PC-3 (cell line): ENCODE results near the gene UCHL1. TPM values are rescaled to one million over a fixed set of nuclear protein-coding genes. Genes with fewer than 3 reads are reported as not detected.

ENCODE experiments used
- ATAC-seq: fragments of 200-7000 bp; cut with Tn5 transposase; 2 replicates; pipeline ENCODE4 v1.9.1; 2020; ENCODE audit warnings: mild to moderate bottlenecking, moderate library complexity
- BruUV-seq: library from RNA; stranded (reverse); fragments of 400-500 nt; replicated peaks from 2 replicates; lab custom pipeline; 2021; lab: Mats Ljungman, UMichigan
- CTCF ChIA-PET: fragments of 300-600 bp; sonication (Branson Sonifier 250); formaldehyde crosslinking; loops from one replicate; lab custom pipeline; 2022; ENCODE audit warnings: antibody characterized with exemption; lab: Charles Lee
- POLR2A ChIA-PET: fragments of 300-600 bp; sonication (Branson Sonifier 250); formaldehyde crosslinking; loops from one replicate; lab custom pipeline; 2022; ENCODE audit warnings: antibody characterized with exemption; ENCODE audit not compliant: unreplicated experiment; lab: Charles Lee
- DNase-seq: peaks from one replicate; pipeline ENCODE4 v3.0.0-alpha.2; 2015
- H2AFZ ChIP-seq: fragments of 300-600 bp; sonication (generic); 2 replicates; pipeline ENCODE4 v1.6.0; 2016; ENCODE audit warnings: antibody characterized with exemption, low read length
- H3F3A ChIP-seq: fragments of 300-600 bp; sonication (generic); one replicate; pipeline ENCODE4 v1.6.0; 2017; ENCODE audit warnings: antibody characterized with exemption, low read length, control low read depth, mild to moderate bottlenecking; ENCODE audit not compliant: unreplicated experiment
- H3K27ac ChIP-seq: fragments of 300-600 bp; sonication (generic); 2 replicates; pipeline ENCODE4 v1.5.1; 2016; ENCODE audit warnings: mild to moderate bottlenecking, low read length
- H3K27me3 ChIP-seq: fragments of 300-600 bp; sonication (generic); 2 replicates; pipeline ENCODE4 v1.6.1; 2016; ENCODE audit warnings: low read length, mixed read lengths
- H3K36me3 ChIP-seq: fragments of 300-600 bp; sonication (generic); 2 replicates; pipeline ENCODE4 v1.6.1; 2016; ENCODE audit warnings: low read depth, mixed run types, low read length, mixed read lengths
- H3K4me1 ChIP-seq: fragments of 300-600 bp; sonication (generic); 2 replicates; pipeline ENCODE4 v1.5.1; 2016; ENCODE audit warnings: low read length; ENCODE audit not compliant: insufficient read depth
- H3K4me2 ChIP-seq: fragments of 300-600 bp; sonication (generic); 2 replicates; pipeline ENCODE4 v1.6.0; 2016; ENCODE audit warnings: low read length
- H3K4me3 ChIP-seq: fragments of 300-600 bp; sonication (generic); 2 replicates; pipeline ENCODE4 v1.5.1; 2016; ENCODE audit warnings: mild to moderate bottlenecking, low read length, mixed read lengths
- H3K79me2 ChIP-seq: fragments of 300-600 bp; sonication (generic); 2 replicates; pipeline ENCODE4 v1.6.1; 2017; ENCODE audit warnings: low read length, mixed read lengths
- H3K9ac ChIP-seq: fragments of 300-600 bp; sonication (generic); 2 replicates; pipeline ENCODE4 v1.6.0; 2016; ENCODE audit warnings: mild to moderate bottlenecking, low read length
- H3K9me2 ChIP-seq: fragments of 300-600 bp; sonication (generic); replicated peaks from 2 replicates; pipeline ENCODE4 v1.6.1; 2016; ENCODE audit warnings: mixed run types, low read length, mixed read lengths
- H3K9me3 ChIP-seq: fragments of 300-600 bp; sonication (generic); 2 replicates; pipeline ENCODE4 v1.6.1; 2016; ENCODE audit warnings: low read length, mixed read lengths
- H4K20me1 ChIP-seq: fragments of 300-600 bp; sonication (generic); 2 replicates; pipeline ENCODE4 v1.6.1; 2016; ENCODE audit warnings: low read length, mixed read lengths
- EZH2 ChIP-seq: fragments of 300-600 bp; sonication (generic); IDR thresholded peaks from one replicate; pipeline ENCODE4 v1.6.1; 2017; ENCODE audit warnings: antibody characterized with exemption, mild to moderate bottlenecking, low read length; ENCODE audit not compliant: unreplicated experiment
- EZH2phosphoT487 ChIP-seq: fragments of 300-600 bp; sonication (generic); IDR thresholded peaks from 2 replicates; pipeline ENCODE4 v1.6.1; 2018; ENCODE audit warnings: mild to moderate bottlenecking, antibody characterized with exemption, low read length, borderline replicate concordance
- intact Hi-C: fragments of 100-400 bp; cut with micrococcal nuclease; formaldehyde crosslinking; loops from 2 replicates; pipeline ENCODE4 v1.9.0; 2023
- total RNA-seq: library from RNA; depleted of rRNA; stranded (reverse); fragments of >200 nt; gene quantifications from 2 replicates; pipeline ENCODE4 v1.2.3, GENCODE V29; 2014
- TF ChIP-seq, protein P1 (sequence below): fragments of 300-600 bp; sonication (generic); conservative IDR thresholded peaks from 2 replicates; pipeline ENCODE4 v1.5.1; 2017; ENCODE audit warnings: antibody characterized with exemption, low read depth, mild to moderate bottlenecking, low read length

Gene UCHL1
- total RNA-seq, 1 experiment from 2014 or later = 1.8 TPM

DNA sequence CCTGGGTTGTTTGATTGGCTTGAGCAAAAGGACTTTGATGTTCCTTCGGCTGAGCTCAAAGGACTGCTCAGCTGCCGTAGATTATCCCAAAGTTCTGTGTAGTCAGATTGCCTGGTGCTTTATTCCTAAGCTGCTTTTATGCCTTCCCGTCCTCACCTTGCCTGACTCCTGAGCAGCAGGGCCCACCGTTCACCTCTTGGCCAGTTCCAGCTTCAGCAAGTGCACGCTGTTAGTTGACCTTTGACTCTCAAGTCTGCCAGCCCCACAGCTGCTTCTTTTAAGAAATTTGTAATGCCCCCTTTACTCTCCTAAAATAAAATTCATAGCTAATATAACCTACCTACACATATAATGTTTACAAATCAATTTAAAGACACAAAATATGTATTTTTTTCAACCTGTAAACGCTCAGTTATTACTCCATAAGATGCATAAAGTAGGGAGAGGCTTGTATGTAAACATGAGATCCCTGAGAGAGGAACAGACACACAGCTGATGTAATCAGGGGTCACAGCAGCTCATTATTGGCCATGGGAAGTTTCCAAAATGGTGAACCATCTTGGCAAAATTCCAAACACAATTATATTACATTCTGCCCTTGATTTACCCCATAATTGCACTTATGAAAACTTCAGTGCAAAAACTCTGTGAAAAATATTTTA is 28.6 kb downstream of the UCHL1 start:
- Histone ChIP-seq H3K4me3 (no peak overlapping the region), H2AFZ (no peak overlapping the region), H3K9me3 (no peaks in the 10 kb centered on the region), H3K9me2 (no peaks in the 10 kb centered on the region), H3K27me3 (no peaks in the 10 kb centered on the region), H3K36me3 (no peaks in the 10 kb centered on the region), H3K9ac (no peak overlapping the region), H3F3A (no peaks in the 10 kb centered on the region), H3K4me2 (no peak overlapping the region), H4K20me1 (no peaks in the 10 kb centered on the region), H3K27ac (no peak overlapping the region), H3K79me2 (no peaks in the 10 kb centered on the region), H3K4me1 (peaks cover 21% of the 10 kb centered on the region)
- CTCF ChIA-PET = no interaction called here
- ATAC-seq (no peak), DNase-seq (no peak)
- intact Hi-C loops = loop anchor here (10.0 kb wide), 1 partner anchor 599 kb away; no protein-coding TSS in a partner anchor
- POLR2A ChIA-PET = no interaction called here
- no TSS peak for BruUV-seq
- no peak for TF ChIP-seq EZH2
- TF ChIP-seq, protein P1, sequence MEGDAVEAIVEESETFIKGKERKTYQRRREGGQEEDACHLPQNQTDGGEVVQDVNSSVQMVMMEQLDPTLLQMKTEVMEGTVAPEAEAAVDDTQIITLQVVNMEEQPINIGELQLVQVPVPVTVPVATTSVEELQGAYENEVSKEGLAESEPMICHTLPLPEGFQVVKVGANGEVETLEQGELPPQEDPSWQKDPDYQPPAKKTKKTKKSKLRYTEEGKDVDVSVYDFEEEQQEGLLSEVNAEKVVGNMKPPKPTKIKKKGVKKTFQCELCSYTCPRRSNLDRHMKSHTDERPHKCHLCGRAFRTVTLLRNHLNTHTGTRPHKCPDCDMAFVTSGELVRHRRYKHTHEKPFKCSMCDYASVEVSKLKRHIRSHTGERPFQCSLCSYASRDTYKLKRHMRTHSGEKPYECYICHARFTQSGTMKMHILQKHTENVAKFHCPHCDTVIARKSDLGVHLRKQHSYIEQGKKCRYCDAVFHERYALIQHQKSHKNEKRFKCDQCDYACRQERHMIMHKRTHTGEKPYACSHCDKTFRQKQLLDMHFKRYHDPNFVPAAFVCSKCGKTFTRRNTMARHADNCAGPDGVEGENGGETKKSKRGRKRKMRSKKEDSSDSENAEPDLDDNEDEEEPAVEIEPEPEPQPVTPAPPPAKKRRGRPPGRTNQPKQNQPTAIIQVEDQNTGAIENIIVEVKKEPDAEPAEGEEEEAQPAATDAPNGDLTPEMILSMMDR = no peak
- no peak for TF ChIP-seq EZH2phosphoT487

DNA sequence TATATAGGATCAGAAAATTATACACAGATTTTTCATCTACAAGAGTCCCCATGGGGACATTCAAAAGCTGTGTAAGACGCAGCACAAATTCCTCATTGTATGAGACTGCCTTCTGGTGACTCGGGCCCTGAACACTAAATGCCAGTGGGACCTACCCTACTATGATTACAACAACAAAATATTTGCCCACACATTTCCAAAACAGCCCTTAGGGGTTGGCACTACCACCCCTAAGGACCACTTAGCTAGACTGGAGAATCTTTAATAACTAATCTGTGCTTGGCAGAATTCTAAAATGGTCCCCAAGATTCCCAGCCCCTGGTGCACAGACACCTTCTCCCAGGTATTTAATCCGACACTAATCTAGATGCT is 29.1 kb downstream of the UCHL1 start:
- ATAC-seq = no peak
- H4K20me1 ChIP-seq = no peaks in the 10 kb centered on the region
- no peaks in the 10 kb centered on the region for H3K9me3 ChIP-seq
- POLR2A ChIA-PET = no interaction called here
- H3K9ac ChIP-seq = no peak overlapping the region
- H3K4me1 ChIP-seq = peaks cover 21% of the 10 kb centered on the region
- no TSS peak for BruUV-seq
- CTCF ChIA-PET = no interaction called here
- no peak overlapping the region for H3K4me3 ChIP-seq
- H3K4me2 ChIP-seq = no peak overlapping the region
- no peaks in the 10 kb centered on the region for H3K27me3 ChIP-seq
- no peaks in the 10 kb centered on the region for H3F3A ChIP-seq
- DNase-seq = no peak
- intact Hi-C loops = loop anchor here (10.0 kb wide), 1 partner anchor 599 kb away; no protein-coding TSS in a partner anchor
- no peak overlapping the region for H3K27ac ChIP-seq
- no peak overlapping the region for H2AFZ ChIP-seq
- no peaks in the 10 kb centered on the region for H3K9me2 ChIP-seq
- H3K36me3 ChIP-seq = no peaks in the 10 kb centered on the region
- no peaks in the 10 kb centered on the region for H3K79me2 ChIP-seq
- no peak for TF ChIP-seq EZH2phosphoT487
- TF ChIP-seq, protein P1 = no peak
- no peak for TF ChIP-seq EZH2

DNA sequence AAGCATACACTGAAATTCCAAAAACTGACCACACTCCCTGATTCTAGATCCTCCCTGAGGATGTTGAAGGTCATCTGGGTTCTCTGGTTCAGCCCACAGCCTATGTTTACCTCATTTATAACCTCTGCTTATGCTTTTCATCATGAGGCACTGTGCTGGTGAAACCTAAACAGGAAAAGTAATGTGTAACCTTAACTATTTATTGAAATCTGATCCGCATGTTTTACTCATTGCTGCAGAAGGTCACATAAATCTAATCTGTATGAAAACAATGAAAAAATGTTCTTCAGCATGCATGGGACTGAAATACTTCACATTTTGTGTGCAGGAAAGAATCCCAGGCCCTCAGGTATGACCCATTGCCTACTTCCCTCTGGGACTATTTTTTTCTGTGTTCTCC is 30.3 kb downstream of the UCHL1 start:
- no TSS peak for BruUV-seq
- ChIA-PET CTCF (no interaction called here), POLR2A (no interaction called here)
- Histone ChIP-seq H3K36me3 (no peaks in the 10 kb centered on the region), H4K20me1 (no peaks in the 10 kb centered on the region), H3K9me3 (no peaks in the 10 kb centered on the region), H3K9ac (no peak overlapping the region), H3K9me2 (no peaks in the 10 kb centered on the region), H3K4me3 (no peak overlapping the region), H3K27me3 (no peaks in the 10 kb centered on the region), H3K4me2 (peak overlapping the region; percentile 22), H2AFZ (no peak overlapping the region), H3K4me1 (peaks cover 17% of the 10 kb centered on the region), H3K27ac (peak overlapping the region; percentile 49), H3F3A (no peaks in the 10 kb centered on the region), H3K79me2 (no peaks in the 10 kb centered on the region)
- TF ChIP-seq EZH2phosphoT487 (no peak), EZH2 (no peak)
- TF ChIP-seq, protein P1 = no peak
- intact Hi-C loops = loop anchor here (10.0 kb wide), 1 partner anchor 598 kb away; no protein-coding TSS in a partner anchor
- DNase-seq (peak; percentile 62), ATAC-seq (peak; percentile 48)
